ENCODE data around the gene SRC.
A peak's percentile ranks its signal among the peaks of the same experiment; 100 is the strongest.

The SRC gene

DNA sequence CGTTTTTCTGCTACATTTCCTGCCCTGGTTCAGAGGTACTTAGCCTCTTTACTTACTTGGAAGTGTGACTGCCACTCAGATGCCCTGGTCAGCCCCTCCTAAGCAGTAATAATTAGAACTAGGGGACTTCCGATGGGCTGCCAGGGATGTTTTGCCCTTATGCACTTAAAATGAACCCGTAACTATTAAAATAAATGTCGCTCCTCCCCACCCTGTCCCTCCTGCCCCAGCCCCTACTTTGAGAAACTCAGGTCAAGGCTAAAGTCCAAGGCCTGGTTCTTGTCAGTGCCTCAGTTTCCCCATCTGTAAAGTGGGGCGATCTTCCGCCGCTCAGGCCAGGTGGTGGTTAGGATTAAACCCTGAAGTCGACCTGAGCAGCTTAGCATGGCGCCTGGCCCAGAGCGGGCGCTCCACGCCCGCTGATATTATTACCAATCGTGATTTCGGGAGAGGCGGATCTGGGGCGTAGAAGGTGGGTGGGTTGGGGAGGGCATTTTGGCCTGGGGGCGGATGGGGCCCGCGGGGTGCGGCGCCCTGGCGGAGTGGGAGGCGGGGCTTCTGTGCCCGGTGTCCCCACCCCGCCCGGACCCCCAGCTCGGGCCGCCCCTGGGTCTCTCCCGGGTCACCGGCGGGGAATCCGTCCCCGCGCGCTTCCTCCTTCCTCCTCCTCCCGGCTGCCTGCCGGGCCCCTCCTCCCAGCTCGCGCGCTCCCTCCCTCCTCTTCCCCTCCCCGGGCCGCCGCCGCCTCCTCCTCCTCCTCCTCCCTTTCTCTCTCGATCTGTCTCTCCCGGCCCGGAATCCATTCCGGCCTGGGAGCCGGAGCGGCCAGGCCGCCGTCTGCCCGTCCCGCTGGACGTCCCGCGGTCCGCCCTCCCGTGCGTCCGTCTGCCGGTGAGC, at the start of gene SRC:
TSS of gene SRC (plus strand) at position 802 of the 897 bp plus-strand sequence. CDS start 38,014 bp downstream, outside the sequence.
- ATAC-seq: peak; percentile 73
- TF ChIP-seq ZNF565 (CRISPR knock-in tag; conservative IDR thresholded peaks at IDR 0.05; ENCODE audit: low read depth): no peak
- TF ChIP-seq ZC3H10 (CRISPR knock-in tag; IDR thresholded peaks at IDR 0.05): no peak
- TF ChIP-seq, protein P1, sequence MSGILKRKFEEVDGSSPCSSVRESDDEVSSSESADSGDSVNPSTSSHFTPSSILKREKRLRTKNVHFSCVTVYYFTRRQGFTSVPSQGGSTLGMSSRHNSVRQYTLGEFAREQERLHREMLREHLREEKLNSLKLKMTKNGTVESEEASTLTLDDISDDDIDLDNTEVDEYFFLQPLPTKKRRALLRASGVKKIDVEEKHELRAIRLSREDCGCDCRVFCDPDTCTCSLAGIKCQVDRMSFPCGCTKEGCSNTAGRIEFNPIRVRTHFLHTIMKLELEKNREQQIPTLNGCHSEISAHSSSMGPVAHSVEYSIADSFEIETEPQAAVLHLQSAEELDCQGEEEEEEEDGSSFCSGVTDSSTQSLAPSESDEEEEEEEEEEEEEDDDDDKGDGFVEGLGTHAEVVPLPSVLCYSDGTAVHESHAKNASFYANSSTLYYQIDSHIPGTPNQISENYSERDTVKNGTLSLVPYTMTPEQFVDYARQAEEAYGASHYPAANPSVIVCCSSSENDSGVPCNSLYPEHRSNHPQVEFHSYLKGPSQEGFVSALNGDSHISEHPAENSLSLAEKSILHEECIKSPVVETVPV (CRISPR knock-in tag; IDR thresholded peaks at IDR 0.05): no peak
- TF ChIP-seq TCF4 (CRISPR knock-in tag; IDR thresholded peaks at IDR 0.05; ENCODE audit: borderline replicate concordance): no peak
- TF ChIP-seq ISL1 (CRISPR knock-in tag; IDR thresholded peaks at IDR 0.05): no peak
- no peak for TF ChIP-seq OSR1 (CRISPR knock-in tag; IDR thresholded peaks at IDR 0.05)
- TF ChIP-seq TOX (CRISPR knock-in tag; IDR thresholded peaks at IDR 0.05; ENCODE audit: borderline replicate concordance): no peak

DNA sequence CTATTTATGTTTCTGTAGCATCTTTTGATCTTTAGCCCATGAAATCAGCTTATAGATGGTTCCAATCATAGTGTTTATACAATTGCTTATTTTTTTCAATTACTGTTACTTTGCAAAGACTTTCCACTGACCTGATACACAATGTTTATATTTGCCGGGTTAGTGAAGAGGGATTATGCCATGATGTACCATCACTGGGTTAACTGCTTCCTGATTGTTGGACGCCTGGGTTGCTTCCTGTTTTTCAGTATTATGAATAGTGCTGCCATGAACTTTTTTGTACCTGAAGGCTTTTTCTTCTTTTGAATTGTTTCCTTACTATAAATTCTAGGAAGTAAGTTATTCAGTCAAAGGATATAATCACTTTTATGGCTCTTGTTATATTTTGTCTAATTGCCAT, 49.6 kb upstream of the SRC start:
- ATAC-seq: no peak
- TF ChIP-seq ESRRG (CRISPR knock-in tag; IDR thresholded peaks at IDR 0.05): no peak
- no peak for TF ChIP-seq ZNF70 (CRISPR knock-in tag; IDR thresholded peaks at IDR 0.05)
- TF ChIP-seq, protein P1 (CRISPR knock-in tag; IDR thresholded peaks at IDR 0.05): no peak
- no peak for TF ChIP-seq TOX (CRISPR knock-in tag; IDR thresholded peaks at IDR 0.05; ENCODE audit: borderline replicate concordance)
- no peak for TF ChIP-seq RARB (CRISPR knock-in tag; IDR thresholded peaks at IDR 0.05)
- no peak for TF ChIP-seq ZC3H10 (CRISPR knock-in tag; IDR thresholded peaks at IDR 0.05)
- no peak for TF ChIP-seq ZNF8 (CRISPR knock-in tag; IDR thresholded peaks at IDR 0.05)
- TF ChIP-seq SNAI2 (CRISPR knock-in tag; IDR thresholded peaks at IDR 0.05): no peak
- no peak for TF ChIP-seq BACH2 (CRISPR knock-in tag; IDR thresholded peaks at IDR 0.05; ENCODE audit: borderline replicate concordance)
- no peak for TF ChIP-seq CSDC2 (CRISPR knock-in tag; IDR thresholded peaks at IDR 0.05)
- no peak for TF ChIP-seq ZFP30 (CRISPR knock-in tag; IDR thresholded peaks at IDR 0.05)
- no peak for TF ChIP-seq ARNTL (CRISPR knock-in tag; IDR thresholded peaks at IDR 0.05; ENCODE audit: borderline replicate concordance, low read depth)
- TF ChIP-seq, protein P2, sequence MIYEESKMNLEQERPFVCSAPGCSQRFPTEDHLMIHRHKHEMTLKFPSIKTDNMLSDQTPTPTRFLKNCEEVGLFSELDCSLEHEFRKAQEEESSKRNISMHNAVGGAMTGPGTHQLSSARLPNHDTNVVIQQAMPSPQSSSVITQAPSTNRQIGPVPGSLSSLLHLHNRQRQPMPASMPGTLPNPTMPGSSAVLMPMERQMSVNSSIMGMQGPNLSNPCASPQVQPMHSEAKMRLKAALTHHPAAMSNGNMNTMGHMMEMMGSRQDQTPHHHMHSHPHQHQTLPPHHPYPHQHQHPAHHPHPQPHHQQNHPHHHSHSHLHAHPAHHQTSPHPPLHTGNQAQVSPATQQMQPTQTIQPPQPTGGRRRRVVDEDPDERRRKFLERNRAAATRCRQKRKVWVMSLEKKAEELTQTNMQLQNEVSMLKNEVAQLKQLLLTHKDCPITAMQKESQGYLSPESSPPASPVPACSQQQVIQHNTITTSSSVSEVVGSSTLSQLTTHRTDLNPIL (CRISPR knock-in tag; IDR thresholded peaks at IDR 0.05; ENCODE audit: low read depth): no peak
- TF ChIP-seq, protein P3, sequence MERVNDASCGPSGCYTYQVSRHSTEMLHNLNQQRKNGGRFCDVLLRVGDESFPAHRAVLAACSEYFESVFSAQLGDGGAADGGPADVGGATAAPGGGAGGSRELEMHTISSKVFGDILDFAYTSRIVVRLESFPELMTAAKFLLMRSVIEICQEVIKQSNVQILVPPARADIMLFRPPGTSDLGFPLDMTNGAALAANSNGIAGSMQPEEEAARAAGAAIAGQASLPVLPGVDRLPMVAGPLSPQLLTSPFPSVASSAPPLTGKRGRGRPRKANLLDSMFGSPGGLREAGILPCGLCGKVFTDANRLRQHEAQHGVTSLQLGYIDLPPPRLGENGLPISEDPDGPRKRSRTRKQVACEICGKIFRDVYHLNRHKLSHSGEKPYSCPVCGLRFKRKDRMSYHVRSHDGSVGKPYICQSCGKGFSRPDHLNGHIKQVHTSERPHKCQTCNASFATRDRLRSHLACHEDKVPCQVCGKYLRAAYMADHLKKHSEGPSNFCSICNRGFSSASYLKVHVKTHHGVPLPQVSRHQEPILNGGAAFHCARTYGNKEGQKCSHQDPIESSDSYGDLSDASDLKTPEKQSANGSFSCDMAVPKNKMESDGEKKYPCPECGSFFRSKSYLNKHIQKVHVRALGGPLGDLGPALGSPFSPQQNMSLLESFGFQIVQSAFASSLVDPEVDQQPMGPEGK (CRISPR knock-in tag; IDR thresholded peaks at IDR 0.05; ENCODE audit: borderline replicate concordance): no peak
- TF ChIP-seq ISL1 (CRISPR knock-in tag; IDR thresholded peaks at IDR 0.05): no peak
- TF ChIP-seq ZNF565 (CRISPR knock-in tag; conservative IDR thresholded peaks at IDR 0.05; ENCODE audit: low read depth): no peak
- no peak for TF ChIP-seq PPARA (CRISPR knock-in tag; IDR thresholded peaks at IDR 0.05; ENCODE audit: borderline replicate concordance)

DNA sequence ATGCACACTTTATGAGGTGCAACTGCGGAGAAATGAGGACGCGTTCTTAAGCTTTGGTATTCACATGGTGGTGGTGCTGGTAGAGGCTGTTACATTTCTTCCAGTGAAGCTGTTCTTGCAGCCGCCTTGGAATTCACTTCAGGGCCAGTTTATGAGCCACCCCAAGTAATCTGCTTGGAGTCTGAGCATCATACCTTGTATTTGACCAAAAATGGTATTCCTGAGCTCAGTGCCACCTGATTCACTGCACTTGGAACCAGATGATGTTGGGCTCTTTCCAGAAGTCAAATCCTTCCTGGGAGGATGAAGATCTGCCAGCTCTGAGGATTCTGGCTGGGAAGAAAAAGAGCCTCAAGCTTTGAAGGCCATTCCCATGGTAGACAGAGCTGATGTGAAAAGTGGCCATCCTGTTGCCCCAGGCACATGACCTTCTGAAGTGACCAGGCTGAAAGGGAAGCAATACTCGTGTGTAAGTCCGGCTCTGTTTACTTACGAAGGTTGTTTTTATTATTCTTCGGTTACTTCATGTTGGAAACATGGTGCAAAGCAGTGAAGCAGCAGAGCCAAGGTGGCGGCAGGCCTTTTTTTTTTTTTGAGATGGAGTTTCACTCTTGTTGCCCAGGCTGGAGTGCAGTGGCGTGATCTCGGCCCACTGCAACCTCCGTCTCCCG, 48.7 kb upstream of the SRC start:
- TF ChIP-seq TOX (CRISPR knock-in tag; IDR thresholded peaks at IDR 0.05; ENCODE audit: borderline replicate concordance) (no peak), ZNF565 (CRISPR knock-in tag; conservative IDR thresholded peaks at IDR 0.05; ENCODE audit: low read depth) (no peak), SNAI2 (CRISPR knock-in tag; IDR thresholded peaks at IDR 0.05) (no peak), ZNF8 (CRISPR knock-in tag; IDR thresholded peaks at IDR 0.05) (no peak)
- peak; percentile 12; the same call in 2 of the 3 replicates for ATAC-seq
